ENCODE data around the gene DOK6. TPM values are rescaled to one million over a fixed set of nuclear protein-coding genes. Genes with fewer than 3 reads are reported as not detected.
A peak's percentile ranks its signal among the peaks of the same experiment; 100 is the strongest.

Gene DOK6
- total and polyA plus RNA-seq, 2 of the 13 experiments (the other 11 are each of a cell fraction or from before 2014, with no cell fraction given) = 17.0 to 17.2 TPM

DNA sequence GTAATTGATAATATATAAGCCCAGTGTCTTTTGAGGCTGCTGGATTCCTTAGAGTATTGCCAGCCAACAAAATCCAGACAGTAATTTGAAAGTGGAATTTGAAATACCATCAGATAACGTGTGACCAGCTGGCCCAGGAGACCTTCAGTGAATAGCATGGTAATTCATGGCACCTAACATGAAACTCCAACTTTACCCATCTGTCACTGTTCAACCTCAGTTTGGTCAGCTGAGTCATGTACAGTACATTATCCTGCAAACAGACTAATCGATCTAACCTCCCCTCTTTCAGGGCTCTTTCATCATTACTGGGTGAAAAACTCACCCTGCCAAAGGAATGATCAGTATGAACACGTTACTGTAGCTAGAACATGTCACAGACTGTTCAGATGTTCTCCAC, 230.6 kb downstream of the DOK6 start:
- CTCF ChIA-PET (ENCODE audit: low intra/inter-chr PET ratio, low total read pairs) = no interaction called here
- intact Hi-C loops (cut with micrococcal nuclease; ENCODE audit: unreplicated experiment) = no loop called here
- in situ Hi-C loops (cut with HindIII; ENCODE audit: extremely low pct_ligation_motif_present, low pct_unique_long_range_greater_than_20kb) = no loop called here

More for the DNA sequence above, 230.6 kb downstream of the DOK6 start:
- no peaks in the 10 kb centered on the region for H4K20me1 ChIP-seq (ENCODE audit: insufficient read depth, low read length)
- TF ChIP-seq ZSCAN30 (CRISPR knock-in tag; IDR thresholded peaks at IDR 0.05) (no peak), ZNF563 (CRISPR knock-in tag; IDR thresholded peaks at IDR 0.05) (no peak), SALL2 (CRISPR knock-in tag; IDR thresholded peaks at IDR 0.05) (no peak), PAWR (CRISPR knock-in tag; IDR thresholded peaks at IDR 0.05; ENCODE audit: borderline replicate concordance) (no peak), TFE3 (CRISPR knock-in tag; IDR thresholded peaks at IDR 0.05) (no peak), EEA1 (CRISPR knock-in tag; IDR thresholded peaks at IDR 0.05; ENCODE audit: borderline replicate concordance) (no peak), ZNF3 (CRISPR knock-in tag; IDR thresholded peaks at IDR 0.05) (0 out of 2 replicates have a peak, but pooled peaks have one; percentile 46), SCMH1 (CRISPR knock-in tag; IDR thresholded peaks at IDR 0.05; ENCODE audit: borderline replicate concordance) (no peak), ZKSCAN8 (CRISPR knock-in tag; IDR thresholded peaks at IDR 0.05; ENCODE audit: borderline replicate concordance) (no peak), ZNF10 (CRISPR knock-in tag; IDR thresholded peaks at IDR 0.05; ENCODE audit: borderline replicate concordance, low read depth) (no peak)
- TF ChIP-seq, protein P1, sequence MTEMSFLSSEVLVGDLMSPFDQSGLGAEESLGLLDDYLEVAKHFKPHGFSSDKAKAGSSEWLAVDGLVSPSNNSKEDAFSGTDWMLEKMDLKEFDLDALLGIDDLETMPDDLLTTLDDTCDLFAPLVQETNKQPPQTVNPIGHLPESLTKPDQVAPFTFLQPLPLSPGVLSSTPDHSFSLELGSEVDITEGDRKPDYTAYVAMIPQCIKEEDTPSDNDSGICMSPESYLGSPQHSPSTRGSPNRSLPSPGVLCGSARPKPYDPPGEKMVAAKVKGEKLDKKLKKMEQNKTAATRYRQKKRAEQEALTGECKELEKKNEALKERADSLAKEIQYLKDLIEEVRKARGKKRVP (CRISPR knock-in tag; IDR thresholded peaks at IDR 0.05) = 0 out of 4 replicates have a peak, but pooled peaks of 1 of the 2 experiments have one; percentile 40
- FAIRE-seq (no peak), DNase-seq (ENCODE audit: low spot score) (peak; percentile 1), ATAC-seq (no peak; the same call in 2 of the 3 replicates)
- 33% methylated on average over 3 of the region's 3 CpGs for WGBS (ENCODE audit: low lambda C conversion rate)
- no peaks in the 10 kb centered on the region for H3K4me1 ChIP-seq (ENCODE audit: insufficient read depth, low read length)
- no peak overlapping the region for H3K4me2 ChIP-seq (ENCODE audit: low read depth, low read length)
- no peak overlapping the region for H3K9ac ChIP-seq (ENCODE audit: insufficient read depth, low read depth, low read length)
- H3K4me3 ChIP-seq (replicated peaks in 1 of 3; ENCODE audit: insufficient read depth in 1 of 3, low read depth in 2 of 3, low read length in 3 of 3) = no peak overlapping the region
- no peak overlapping the region for H2AFZ ChIP-seq (ENCODE audit: low read length)
- H3K27me3 ChIP-seq (ENCODE audit: control insufficient read depth in 1 of 2, insufficient read depth in 2 of 2, low read length in 2 of 2) = no peaks in the 10 kb centered on the region
- no peaks in the 10 kb centered on the region for H3K79me2 ChIP-seq (ENCODE audit: insufficient read depth, low read length)
- no peaks in the 10 kb centered on the region for H3K9me3 ChIP-seq (ENCODE audit: low read length)
- POLR2A ChIA-PET = no interaction called here
- BruUV-seq (replicated peaks) = no TSS peak
- H3K36me3 ChIP-seq (replicated peaks in 1 of 2; ENCODE audit: control insufficient read depth in 1 of 2, insufficient read depth in 2 of 2, low read length in 2 of 2) = no peaks in the 10 kb centered on the region
- no peak overlapping the region for H3K27ac ChIP-seq (ENCODE audit: extremely low read length, insufficient read depth, low read length)
